Islet of Langerhans (tissue), 1 donor: ENCODE data around the gene ZBTB24.
"Not testable (repeated sequence)": the region's sequence is repeated elsewhere in the genome, so short reads cannot be mapped to it uniquely, and the experiment has no call there.

Experiments
- FAIRE-seq: peaks from one replicate; lab custom pipeline; 2011; peaks lifted over from hg19 to GRCh38; lab: Jason Lieb, UNC

The ZBTB24 gene

DNA sequence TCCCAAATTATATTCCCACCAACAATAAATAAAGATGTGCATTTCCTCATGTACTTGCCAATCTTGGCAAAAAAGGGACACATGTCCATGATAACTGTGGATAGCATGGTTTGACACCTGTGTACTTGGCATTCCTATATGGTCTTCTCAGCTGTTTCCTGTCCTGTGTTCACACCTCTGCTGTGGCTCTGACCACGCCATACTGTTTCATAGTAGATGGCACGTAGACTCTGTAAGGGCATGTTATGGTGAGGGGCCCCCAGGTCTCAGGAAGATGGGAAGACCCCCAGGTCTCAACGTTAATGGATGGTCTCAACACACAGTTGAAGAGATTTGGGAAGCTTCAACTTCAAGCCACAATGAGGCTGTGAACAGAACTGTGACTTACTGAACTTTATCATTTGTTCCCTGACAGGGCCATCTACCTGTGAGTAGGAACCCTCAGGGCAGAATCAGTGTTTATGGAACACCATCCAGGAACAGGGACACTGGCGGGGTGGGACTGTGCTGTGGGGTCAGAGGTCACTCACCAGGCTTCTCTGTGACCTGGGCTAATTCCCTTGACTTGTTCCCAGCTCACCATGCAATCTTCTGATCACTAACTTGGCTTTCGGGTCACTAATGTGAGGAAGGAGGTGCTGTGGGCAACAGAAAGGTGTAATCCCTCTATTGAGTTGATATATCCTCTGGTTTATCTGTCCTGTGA lies 11.8 kb downstream of the ZBTB24 start:
- no peak for FAIRE-seq

DNA sequence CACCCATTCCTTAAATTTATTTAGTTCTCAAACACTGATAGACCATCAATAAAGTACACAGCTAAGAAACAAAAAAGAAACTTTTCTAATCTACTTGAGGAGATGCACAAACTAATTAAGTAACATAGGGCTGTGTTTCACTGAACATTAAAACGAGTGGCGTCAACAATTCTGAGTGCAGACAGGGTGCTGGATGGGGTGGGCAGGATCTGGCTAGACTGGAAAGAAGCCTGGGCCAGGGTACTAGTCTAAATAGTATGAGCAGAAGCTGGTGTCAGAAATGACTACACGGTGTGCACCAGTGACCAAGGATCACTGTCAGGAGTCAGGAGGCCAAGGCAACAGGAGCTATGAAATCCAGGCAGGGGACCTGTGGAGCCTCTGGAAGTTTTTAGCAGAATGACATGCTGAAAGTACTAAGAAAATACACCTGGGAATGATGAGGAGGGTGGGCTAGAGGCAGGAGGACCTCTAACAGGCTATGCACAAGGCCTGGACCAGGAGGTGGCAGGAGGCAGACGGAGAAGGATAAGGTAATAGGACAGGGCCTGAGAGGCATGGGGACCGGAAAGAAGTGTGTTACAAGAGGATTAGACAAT lies 13.3 kb downstream of the ZBTB24 start:
- FAIRE-seq: no peak

- FAIRE-seq: no peak
These were observed 15.3 kb downstream of the ZBTB24 start for GRCh38 chr6:109467696-109468095.

DNA sequence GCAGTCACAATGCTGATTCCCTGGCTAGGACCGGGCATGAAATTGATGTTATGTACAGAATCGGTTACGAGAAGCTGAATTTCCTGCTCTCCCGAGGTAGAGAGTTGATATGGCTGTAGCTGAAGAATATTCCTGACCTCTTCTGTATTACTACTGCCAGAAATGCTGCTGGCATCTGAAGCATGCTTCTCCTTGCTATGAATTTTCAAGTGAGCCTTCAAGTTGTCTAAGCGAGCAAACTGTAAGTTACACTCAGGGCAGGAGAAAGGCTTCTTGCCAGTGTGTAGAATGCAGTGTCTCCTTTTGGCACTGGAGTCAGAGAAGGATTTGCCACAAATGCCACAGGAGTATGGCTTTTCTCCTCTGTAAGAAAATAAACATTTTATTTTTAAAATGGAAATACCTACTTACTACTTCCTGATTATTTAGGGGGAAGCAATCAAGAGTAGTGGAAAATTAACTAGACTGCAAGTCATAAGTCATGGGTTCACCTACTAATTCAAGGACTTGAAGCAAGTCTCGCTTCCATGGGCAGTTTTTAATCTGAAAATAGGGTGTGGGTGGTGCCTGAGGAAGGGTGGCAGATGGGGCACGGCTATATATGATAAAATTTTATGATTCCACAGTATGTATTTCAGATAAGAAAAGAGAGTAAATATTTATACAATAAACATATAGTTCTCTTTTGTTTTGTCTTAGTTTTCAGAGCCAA lies 16.7 kb downstream of the ZBTB24 start:
- peak; percentile 62 for FAIRE-seq

DNA sequence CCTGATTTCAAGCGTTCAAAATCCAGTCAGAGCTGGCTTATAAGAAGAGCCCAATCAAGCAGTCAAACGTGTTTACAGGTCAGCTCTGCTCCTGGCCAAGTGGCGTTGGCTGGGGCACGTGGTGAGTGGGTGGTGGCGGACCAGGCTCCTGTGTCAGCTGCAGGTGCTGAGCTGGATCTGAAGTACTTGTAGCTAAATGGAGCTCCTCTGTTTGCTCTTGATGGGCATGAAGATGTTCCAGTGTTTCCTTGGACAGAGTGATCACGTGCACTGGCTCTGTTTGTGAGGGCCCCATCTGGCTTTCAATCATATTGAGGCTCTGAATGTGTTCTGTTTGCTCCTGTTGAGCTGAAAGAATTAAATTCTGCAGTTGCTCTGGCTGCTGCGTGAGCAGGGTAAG lies 17.2 kb downstream of the ZBTB24 start:
- FAIRE-seq: peak; percentile 99

DNA sequence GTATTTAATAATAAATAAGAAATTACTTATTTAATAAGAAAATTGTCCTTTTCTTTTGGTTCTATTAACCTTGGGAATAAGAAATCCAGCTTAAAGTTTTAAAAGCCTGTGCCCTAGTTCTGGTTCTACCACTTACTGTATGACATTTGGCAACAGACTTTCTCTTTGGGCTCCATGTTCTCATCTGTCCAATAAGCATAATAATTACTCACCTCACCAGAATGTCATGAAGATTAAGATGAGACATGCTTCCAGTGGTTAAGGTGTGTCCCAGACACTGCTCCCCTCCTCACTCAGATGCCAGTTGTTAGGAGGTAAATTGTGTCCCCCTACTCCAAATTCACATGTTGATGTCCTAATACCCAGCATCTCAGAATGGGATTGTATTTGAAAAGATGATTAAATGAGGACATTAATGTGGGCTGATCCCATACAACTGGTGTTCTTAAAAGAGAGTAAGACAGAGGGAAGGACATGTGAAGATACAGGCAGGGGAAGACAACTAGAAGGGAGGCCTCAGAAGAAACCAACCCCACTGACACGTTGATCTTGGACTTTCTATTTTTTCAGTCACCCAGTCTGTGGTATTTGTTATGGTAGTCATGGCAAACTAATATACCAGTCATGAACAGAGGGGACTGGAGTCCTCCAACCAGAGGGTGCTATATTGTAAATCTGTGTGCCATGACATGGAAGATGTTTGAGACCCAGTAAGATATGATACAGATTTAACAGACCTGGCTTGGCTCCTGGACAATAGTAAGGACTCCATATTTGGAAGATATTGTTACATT lies 21.1 kb downstream of the ZBTB24 start:
- no peak for FAIRE-seq

GRCh38 chr6:109461205-109461604 lies 21.8 kb downstream of the ZBTB24 start:
- not testable (repeated sequence) for FAIRE-seq

DNA sequence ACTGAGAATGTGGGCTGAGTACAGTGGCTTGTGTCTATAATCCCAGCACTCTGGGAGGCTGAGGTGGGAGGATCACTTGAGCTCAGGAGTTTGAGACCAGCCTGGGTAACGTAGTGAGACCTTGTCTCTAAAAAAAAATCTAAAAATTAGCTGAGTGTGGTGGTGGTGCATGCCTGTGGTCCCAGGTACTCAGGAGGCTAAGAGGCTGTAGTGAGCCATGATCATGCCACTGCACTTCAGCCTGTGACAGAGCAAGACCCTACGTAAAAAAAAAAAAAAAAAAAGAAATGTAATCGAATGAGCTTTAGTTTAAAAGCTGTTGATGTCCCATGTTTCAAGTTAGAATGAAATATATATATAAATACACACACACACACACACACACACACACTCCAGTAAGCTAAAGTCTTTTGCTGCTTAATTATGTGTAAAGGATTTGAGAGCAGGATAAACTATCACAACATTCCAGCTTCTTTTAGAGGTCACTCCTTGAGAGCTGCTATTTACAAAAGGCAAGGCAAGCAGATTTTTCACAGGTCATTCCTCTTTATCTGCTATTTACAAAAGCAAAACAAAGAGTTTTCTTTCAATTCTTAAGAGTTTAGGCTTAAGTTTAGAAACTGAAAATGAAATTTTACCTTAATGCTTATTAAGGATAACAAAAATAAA lies 22.7 kb downstream of the ZBTB24 start:
- peak; percentile 91 for FAIRE-seq

DNA sequence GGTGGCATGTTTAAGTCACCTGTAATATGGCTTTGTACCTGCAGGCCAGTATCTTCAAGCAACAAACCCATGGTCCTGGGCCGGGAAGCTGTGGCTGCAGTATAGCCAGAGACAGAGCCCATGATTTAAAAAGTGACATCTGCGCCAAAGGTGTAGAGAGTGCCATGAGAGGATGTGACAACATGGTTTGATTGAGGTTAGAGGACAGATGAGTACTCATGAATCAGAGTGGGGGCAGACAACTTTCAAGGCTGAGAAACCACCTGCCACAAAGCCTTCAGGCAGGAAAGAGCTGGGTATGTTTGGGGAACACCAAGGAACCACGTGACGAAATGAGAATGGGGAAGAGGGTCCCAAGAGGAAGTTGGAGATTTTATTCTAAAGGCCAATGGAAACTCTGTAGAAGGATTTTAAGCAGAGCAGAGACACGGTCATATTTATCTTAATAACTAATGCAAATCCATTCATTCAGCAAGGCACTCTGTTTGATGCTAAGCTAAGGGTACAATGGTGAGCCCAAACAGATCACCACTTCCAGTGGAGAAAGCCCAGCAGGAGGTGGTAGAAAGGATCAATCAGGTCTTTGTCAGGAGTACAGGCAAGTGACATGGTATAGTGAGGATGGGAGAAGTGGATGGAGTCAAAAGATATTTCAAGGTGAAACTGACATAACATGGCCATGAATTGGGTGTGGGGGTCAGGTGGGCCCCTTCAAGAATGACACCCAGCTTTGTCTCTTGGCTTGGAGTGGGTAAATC lies 24.1 kb downstream of the ZBTB24 start:
- FAIRE-seq: no peak

DNA sequence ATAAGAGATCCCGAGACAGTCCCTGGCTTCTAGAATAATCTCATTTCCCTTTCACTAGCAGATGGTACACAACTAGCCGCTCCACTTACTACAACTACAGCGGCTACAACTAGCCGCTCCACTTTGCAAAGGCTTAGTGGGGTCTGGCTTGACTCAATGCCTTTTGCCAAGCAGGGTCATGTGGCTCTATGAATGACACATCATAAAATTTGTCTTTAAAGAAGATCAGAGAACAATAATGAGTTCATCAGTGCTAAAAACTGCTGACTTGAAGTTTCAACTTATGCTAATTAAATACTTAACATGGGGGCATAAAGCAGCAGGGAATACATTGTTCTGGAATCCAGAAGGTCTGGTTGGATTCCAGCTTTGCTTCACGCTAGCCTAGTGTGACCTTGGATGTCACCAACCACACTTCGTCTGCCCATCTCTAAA lies 25.4 kb downstream of the ZBTB24 start:
- no peak for FAIRE-seq

GRCh38 chr6:109456710-109457561 lies 26.1 kb downstream of the ZBTB24 start:
- no peak for FAIRE-seq

DNA sequence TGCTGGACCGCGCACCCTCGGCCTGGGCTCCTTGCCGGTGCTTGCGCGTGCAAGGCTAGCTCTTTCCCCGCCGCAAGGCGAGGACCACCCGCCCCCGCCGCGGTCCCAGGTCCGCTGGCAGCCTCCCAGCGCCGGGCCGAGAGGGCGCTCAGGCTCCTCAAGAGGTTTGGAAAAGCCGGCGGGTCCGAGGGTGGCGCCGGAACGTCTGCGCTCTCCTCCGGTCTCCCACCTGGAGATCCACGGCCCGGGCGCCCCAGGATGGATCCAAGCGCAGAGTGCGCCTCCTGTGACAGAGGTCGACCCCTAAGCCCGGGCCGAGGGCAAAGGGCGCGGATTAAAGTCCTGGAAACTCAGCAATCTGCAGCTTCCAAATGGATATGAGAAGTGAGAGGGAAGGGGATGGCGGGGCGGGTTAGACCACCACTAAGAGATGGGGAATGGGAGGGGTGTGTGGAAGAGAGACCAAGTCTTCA lies 26.9 kb downstream of the ZBTB24 start:
- no peak for FAIRE-seq

GRCh38 chr6:109455437-109456110 lies 27.4 kb downstream of the ZBTB24 start, which contains the start of gene MICAL1:
Gene MICAL1 (minus strand): TSS chr6:109455772. CDS start chr6:109454196, 1,576 bp downstream.
- no peak for FAIRE-seq

- FAIRE-seq: no peak
These were observed 28.3 kb downstream of the ZBTB24 start for GRCh38 chr6:109454496-109455436.

DNA sequence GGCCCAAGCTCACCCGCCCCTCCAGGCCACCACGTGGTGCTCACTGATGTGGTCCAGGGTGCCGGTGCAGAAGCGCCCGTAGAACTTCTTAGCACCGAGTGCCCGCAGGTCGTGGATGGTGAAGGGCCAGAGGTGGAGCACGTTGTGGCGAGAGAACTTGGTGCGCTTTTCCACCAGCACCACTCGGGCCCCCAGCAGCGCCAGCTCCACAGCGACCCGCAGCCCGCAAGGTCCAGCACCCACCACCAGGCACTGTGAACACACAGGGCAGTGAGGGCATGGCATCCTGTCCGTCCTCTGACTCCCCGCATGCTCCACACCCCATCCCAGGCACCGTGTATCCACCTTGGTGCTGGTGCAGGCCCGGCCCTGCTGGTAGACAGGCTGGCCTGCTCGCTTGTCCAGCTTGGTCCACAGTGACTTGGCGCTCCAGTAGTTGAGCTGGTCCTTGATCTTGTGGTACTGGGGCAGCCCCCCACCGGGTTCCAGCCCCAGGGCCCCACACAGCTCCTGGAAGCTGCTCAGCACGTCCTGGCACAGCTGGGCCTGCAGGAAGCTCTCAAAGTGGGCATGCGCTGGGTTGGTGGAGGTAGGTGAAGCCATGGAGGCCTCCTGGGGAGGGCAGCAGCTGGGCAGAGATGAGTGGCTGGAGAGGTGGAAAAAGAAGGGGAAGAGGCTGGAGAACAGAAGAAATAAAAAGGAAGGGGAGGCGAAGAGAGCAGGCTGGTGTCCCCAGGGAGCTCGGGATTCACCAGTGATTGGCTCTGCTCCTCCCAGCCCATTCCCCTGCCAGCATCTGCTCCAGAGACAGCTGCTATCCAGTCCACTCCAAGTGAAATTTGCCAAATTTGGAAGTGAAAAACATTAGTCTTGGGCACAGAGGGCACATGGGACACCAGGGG lies 29.2 kb downstream of the ZBTB24 start:
- FAIRE-seq: no peak

DNA sequence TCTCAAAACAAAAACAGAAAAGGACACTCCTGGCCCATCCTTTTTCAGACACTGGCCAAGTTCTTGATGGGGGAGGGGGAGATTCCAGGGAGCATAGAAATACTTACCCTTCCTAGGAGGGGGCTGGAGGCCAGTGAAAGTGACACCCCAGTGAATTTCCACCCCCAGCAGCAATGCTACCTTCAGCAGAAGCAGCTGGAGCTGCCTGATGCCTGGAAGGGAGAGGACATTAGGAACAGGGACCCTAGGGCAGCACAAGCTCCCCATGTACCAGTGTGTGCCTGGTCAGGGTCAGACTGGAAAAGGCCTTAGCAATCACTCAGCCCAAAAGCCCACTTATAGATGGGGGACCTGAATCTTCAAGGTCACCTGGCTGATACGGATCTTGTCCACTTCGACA lies 29.9 kb downstream of the ZBTB24 start:
- FAIRE-seq: no peak

DNA sequence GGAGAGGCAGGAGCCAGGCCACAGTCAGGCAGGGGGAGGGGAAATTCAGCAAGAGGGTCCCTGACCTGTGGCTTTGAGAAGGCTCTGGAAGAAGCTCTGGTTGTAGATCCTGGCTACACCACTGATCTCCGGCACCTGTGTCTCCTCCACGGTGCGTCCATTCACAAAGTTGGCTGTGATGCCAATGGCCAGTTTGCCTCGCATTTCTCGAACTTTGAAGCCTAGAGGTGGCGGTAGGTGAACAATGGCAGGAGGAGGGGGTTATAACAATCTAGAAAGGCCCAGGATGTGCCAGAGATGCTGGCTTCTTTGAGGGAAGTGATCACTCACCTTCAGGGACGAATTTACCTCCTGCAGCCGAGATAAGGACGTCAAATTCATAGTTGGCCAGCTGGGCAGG lies 30.8 kb downstream of the ZBTB24 start:
- FAIRE-seq: no peak
